HCT116 (cell line): ENCODE measurements around the gene DNAAF8. TPM values are rescaled to one million over a fixed set of nuclear protein-coding genes. Genes with fewer than 3 reads are reported as not detected.

Source experiments
- ATAC-seq: fragments of 200-7000 bp; cut with Tn5 transposase; 2 replicates; pipeline ENCODE4 v1.9.1; 2020; ENCODE audit warnings: mild to moderate bottlenecking, moderate library complexity
- BruUV-seq: library from RNA; stranded (reverse); fragments of 400-500 nt; replicated peaks from 2 replicates; lab custom pipeline; 2021; lab: Mats Ljungman, UMichigan
- CTCF ChIA-PET: fragments of 300-600 bp; sonication (Branson Sonifier 250); formaldehyde crosslinking; loops from one replicate; lab custom pipeline; 2021; ENCODE audit warnings: antibody characterized with exemption; lab: Charles Lee
- POLR2A ChIA-PET: fragments of 300-600, 350-600 bp; sonication (Branson Sonifier 250); formaldehyde crosslinking; loops from one replicate; lab custom pipeline; 2021; ENCODE audit warnings: antibody characterized with exemption; lab: Charles Lee
- RAD21 ChIA-PET, 2 experiments: fragments of 300-600 bp; sonication (Branson Sonifier 250); formaldehyde crosslinking; loops; one replicate each; lab custom pipeline; 2023; ENCODE audit warnings: low total read pairs in 2 of 2; ENCODE audit not compliant: uncharacterized antibody in 2 of 2, unreplicated experiment in 2 of 2, low non-redundant PET in 1 of 2; lab: Charles Lee
- DNase-seq: peaks from one replicate; pipeline ENCODE4 v3.0.0-alpha.2; 2010; ENCODE audit warnings: low read depth, low spot score
- H2AFZ ChIP-seq: fragments of 200-600 bp; shearing (Covaris generic), sonication (generic); 2 replicates; pipeline ENCODE4 v1.6.1; 2017; ENCODE audit warnings: low read depth, mixed run types, mixed read lengths, antibody characterized with exemption, low read length; ENCODE audit not compliant: poor library complexity, severe bottlenecking
- H3K27ac ChIP-seq: 2 replicates; pipeline ENCODE4 v1.5.1; 2012; ENCODE audit warnings: low read depth, low read length
- H3K27me3 ChIP-seq: fragments of 200-600 bp; sonication (generic); 2 replicates; pipeline ENCODE4 v1.6.1; 2016; ENCODE audit warnings: mixed run types, low read length, mixed read lengths; ENCODE audit not compliant: insufficient read depth
- H3K36me3 ChIP-seq, 2 experiments: fragments of 200-500 bp in 1 of 2; fragments of 200-600 bp in 1 of 2; sonication (Bioruptor generic) in 1 of 2; sonication (generic) in 1 of 2; 2 replicates each; pipeline versions ENCODE4 v1.5.1 to v1.6.1; 2014 to 2016; ENCODE audit warnings: low read length in 2 of 2, inconsistent platforms in 1 of 2, mixed read lengths in 1 of 2, mixed run types in 1 of 2; ENCODE audit not compliant: insufficient read depth in 2 of 2, control insufficient read depth in 1 of 2
- H3K4me1 ChIP-seq, 2 experiments: fragments of 200-600 bp in 1 of 2; sonication (generic) in 1 of 2; 2 replicates each; pipeline versions ENCODE4 v1.5.1 to v1.6.1; 2012 to 2017; ENCODE audit warnings: low read length in 2 of 2, inconsistent platforms in 1 of 2, mild to moderate bottlenecking in 1 of 2, mixed read lengths in 1 of 2, mixed run types in 1 of 2, moderate library complexity in 1 of 2; ENCODE audit not compliant: insufficient read depth in 2 of 2, control insufficient read depth in 1 of 2
- H3K4me2 ChIP-seq: fragments of 200-600 bp; sonication (generic); 2 replicates; pipeline ENCODE4 v1.6.1; 2017; ENCODE audit warnings: mixed run types, low read length, mixed read lengths
- H3K4me3 ChIP-seq, 2 experiments: fragments of 200-600 bp in 1 of 2; sonication (generic) in 1 of 2; replicated peaks in 1 of 2; 2 replicates each; pipeline ENCODE4 v1.5.1; 2011 to 2016; ENCODE audit warnings: low read length in 2 of 2, control low read depth in 1 of 2, low read depth in 1 of 2, mild to moderate bottlenecking in 1 of 2, mixed read lengths in 1 of 2, mixed run types in 1 of 2
- H3K79me2 ChIP-seq: fragments of 200-600 bp; sonication (generic); 2 replicates; pipeline ENCODE4 v1.6.1; 2017; ENCODE audit warnings: mild to moderate bottlenecking, mixed run types, low read length, moderate library complexity, mixed read lengths; ENCODE audit not compliant: insufficient read depth
- H3K9ac ChIP-seq: fragments of 200-600 bp; sonication (generic); 2 replicates; pipeline ENCODE4 v1.6.1; 2016; ENCODE audit warnings: low read length, mixed read lengths
- H3K9me2 ChIP-seq: fragments of 200-600 bp; sonication (generic), shearing (Covaris generic); 2 replicates; pipeline ENCODE4 v1.6.1; 2017; ENCODE audit warnings: mixed run types, mild to moderate bottlenecking, moderate library complexity; ENCODE audit not compliant: insufficient read depth
- H3K9me3 ChIP-seq, 2 experiments: fragments of 200-500 bp in 1 of 2; fragments of 200-600 bp in 1 of 2; sonication (Bioruptor generic) in 1 of 2; sonication (generic) in 1 of 2; 2 replicates each; pipeline ENCODE4 v1.6.1; 2014 to 2017; ENCODE audit warnings: low read length in 2 of 2, mixed read lengths in 2 of 2, inconsistent platforms in 1 of 2, low read depth in 1 of 2, mild to moderate bottlenecking in 1 of 2, mixed run types in 1 of 2, moderate library complexity in 1 of 2; ENCODE audit not compliant: control insufficient read depth in 1 of 2, insufficient read depth in 1 of 2
- H4K20me1 ChIP-seq: fragments of 200-600 bp; sonication (generic), shearing (Covaris generic); 2 replicates; pipeline ENCODE4 v1.6.1; 2017; ENCODE audit warnings: mixed run types, mild to moderate bottlenecking, moderate library complexity; ENCODE audit not compliant: insufficient read depth
- ATF3 ChIP-seq: IDR thresholded peaks from 2 replicates; pipeline ENCODE4 v1.6.1; 2012
- CBX3 ChIP-seq: IDR thresholded peaks from 2 replicates; pipeline ENCODE4 v1.6.1; 2012; ENCODE audit warnings: low read depth
- ELF1 ChIP-seq: IDR thresholded peaks from 2 replicates; pipeline ENCODE4 v1.6.1; 2012; ENCODE audit warnings: low read depth, borderline replicate concordance
- EZH2phosphoT487 ChIP-seq: fragments of 200-600 bp; IDR thresholded peaks from 2 replicates; pipeline ENCODE4 v1.6.1; 2018; ENCODE audit warnings: antibody characterized with exemption, borderline replicate concordance
- JUND ChIP-seq: IDR thresholded peaks from 2 replicates; pipeline ENCODE4 v1.6.1; 2012
- POLR2AphosphoS5 ChIP-seq: IDR thresholded peaks from 2 replicates; pipeline ENCODE4 v1.6.1; 2011; ENCODE audit warnings: mild to moderate bottlenecking, low read depth, low read length, moderate library complexity
- REST ChIP-seq: IDR thresholded peaks from 2 replicates; pipeline ENCODE4 v1.6.1; 2012; ENCODE audit warnings: low read depth
- SIN3A ChIP-seq: IDR thresholded peaks from 2 replicates; pipeline ENCODE4 v1.6.1; 2012; ENCODE audit warnings: low read depth
- SP1 ChIP-seq: IDR thresholded peaks from 2 replicates; pipeline ENCODE4 v1.6.1; 2012; ENCODE audit warnings: low read depth
- SRF ChIP-seq: IDR thresholded peaks from 2 replicates; pipeline ENCODE4 v1.6.1; 2012; ENCODE audit warnings: low read depth
- YY1 ChIP-seq: IDR thresholded peaks from 2 replicates; pipeline ENCODE4 v1.6.1; 2011; ENCODE audit warnings: low read length, low read depth, moderate library complexity, mild to moderate bottlenecking; ENCODE audit not compliant: insufficient replicate concordance; ENCODE audit errors: extremely low read depth
- ZBTB33 ChIP-seq: IDR thresholded peaks from 2 replicates; pipeline ENCODE4 v1.6.1; 2011; ENCODE audit warnings: mild to moderate bottlenecking, low read length, moderate library complexity; ENCODE audit not compliant: insufficient replicate concordance; ENCODE audit errors: extremely low read depth
- ZFX ChIP-seq: fragments of 450-650 bp; IDR thresholded peaks from 2 replicates; pipeline ENCODE4 v1.6.1; 2017
- ZNF274 ChIP-seq: fragments of 200-500 bp; sonication (Bioruptor generic); IDR thresholded peaks from 2 replicates; pipeline ENCODE4 v1.6.1; 2014; ENCODE audit warnings: mild to moderate bottlenecking, low read depth, low read length, inconsistent platforms
- intact Hi-C: fragments of 100-400 bp; cut with micrococcal nuclease; formaldehyde crosslinking; loops from 2 replicates; pipeline ENCODE4 v1.10.0; 2022
- total RNA-seq: library from RNA; stranded (reverse); gene quantifications from one replicate; pipeline ENCODE4 v1.2.1, GENCODE V29; 2021; ENCODE audit not compliant: unreplicated experiment

Gene DNAAF8
- total RNA-seq, 1 experiment from 2014 or later, result 1.0 TPM

- POLR2A ChIA-PET, result no interaction called here
- no TSS peak for BruUV-seq
Measured at GRCh38 chr16:4777339-4778049, 43.2 kb downstream of the DNAAF8 start.

GRCh38 chr16:4778050-4778392 is 43.7 kb downstream of the DNAAF8 start:
- no peak for DNase-seq
- H3K4me3 ChIP-seq, result no peak overlapping the region
- ChIA-PET POLR2A (no interaction called here), RAD21 (no interaction called here), CTCF (no interaction called here)
- no peaks in the 10 kb centered on the region for H3K9me2 ChIP-seq
- no peaks in the 10 kb centered on the region for H4K20me1 ChIP-seq
- no peaks in the 10 kb centered on the region for H3K27me3 ChIP-seq
- H3K9ac ChIP-seq, result no peak overlapping the region
- H3K36me3 ChIP-seq, result no peaks in the 10 kb centered on the region
- no TSS peak for BruUV-seq
- H3K9me3 ChIP-seq, result no peaks in the 10 kb centered on the region
- no peaks in the 10 kb centered on the region for H3K79me2 ChIP-seq
- no peak overlapping the region for H3K4me2 ChIP-seq
- intact Hi-C loops, result no loop called here
- H3K27ac ChIP-seq, result no peak overlapping the region
- no peak overlapping the region for H2AFZ ChIP-seq
- peaks cover 3 to 12% of the 10 kb centered on the region in 2 experiments; a peak in 3 of 4 replicates for H3K4me1 ChIP-seq
- no peak for ATAC-seq
- TF ChIP-seq ATF3, result no peak
- TF ChIP-seq SIN3A, result no peak
- TF ChIP-seq ZFX, result no peak
- TF ChIP-seq SP1, result no peak
- no peak for TF ChIP-seq ZBTB33
- no peak for TF ChIP-seq SRF
- no peak for TF ChIP-seq EZH2phosphoT487
- TF ChIP-seq JUND, result no peak
- TF ChIP-seq REST, result no peak
- TF ChIP-seq ZNF274, result no peak
- TF ChIP-seq YY1, result no peak
- TF ChIP-seq ELF1, result no peak
- TF ChIP-seq CBX3, result no peak

More at GRCh38 chr16:4777339-4778049, 43.2 kb downstream of the DNAAF8 start:
- RAD21 ChIA-PET, result no interaction called here
- no peaks in the 10 kb centered on the region for H3K9me2 ChIP-seq
- peaks cover 3 to 12% of the 10 kb centered on the region in 2 experiments; a peak in 3 of 4 replicates for H3K4me1 ChIP-seq
- no peaks in the 10 kb centered on the region for H3K79me2 ChIP-seq
- H3K27ac ChIP-seq, result no peak overlapping the region
- H3K36me3 ChIP-seq, result no peaks in the 10 kb centered on the region
- TF ChIP-seq POLR2AphosphoS5 (no peak), ATF3 (no peak), CBX3 (no peak)
- CTCF ChIA-PET, result no interaction called here
- DNase-seq (no peak), ATAC-seq (no peak)
- H3K4me2 ChIP-seq, result no peak overlapping the region
- no peaks in the 10 kb centered on the region for H4K20me1 ChIP-seq
- no peak overlapping the region for H2AFZ ChIP-seq
- intact Hi-C loops, result no loop called here
- H3K27me3 ChIP-seq, result no peaks in the 10 kb centered on the region
- H3K9me3 ChIP-seq, result no peaks in the 10 kb centered on the region
- H3K4me3 ChIP-seq, result no peak overlapping the region
- no peak overlapping the region for H3K9ac ChIP-seq
